DND-41 (cell line): Measurements from ENCODE around the gene TRNP1.

ENCODE experiments used
- ATAC-seq: fragments of 200-7000 bp; cut with Tn5 transposase; 3 replicates; pipeline ENCODE4 v1.9.1; 2021; ENCODE audit warnings: low read depth; ENCODE audit not compliant: insufficient read depth
- DNase-seq: peaks from one replicate; pipeline ENCODE4 v3.0.0-alpha.2; 2020
- H2AFZ ChIP-seq: 2 replicates; pipeline ENCODE4 v1.6.0; 2012; ENCODE audit warnings: low read depth, low read length
- H3K27ac ChIP-seq: 2 replicates; pipeline ENCODE4 v1.5.1; 2012; ENCODE audit warnings: low read length, inconsistent platforms
- H3K27me3 ChIP-seq: fragments of 200-600 bp; sonication (generic); 2 replicates; pipeline ENCODE4 v1.6.0; 2012; ENCODE audit warnings: low read length, mild to moderate bottlenecking, inconsistent platforms; ENCODE audit not compliant: insufficient read depth, poor library complexity
- H3K36me3 ChIP-seq: 2 replicates; pipeline ENCODE4 v1.5.1; 2012; ENCODE audit warnings: low read length, inconsistent platforms; ENCODE audit not compliant: insufficient read depth
- H3K4me1 ChIP-seq: 2 replicates; pipeline ENCODE4 v1.5.1; 2012; ENCODE audit warnings: mild to moderate bottlenecking, low read length; ENCODE audit not compliant: insufficient read depth
- H3K4me2 ChIP-seq: 2 replicates; pipeline ENCODE4 v1.6.0; 2012; ENCODE audit warnings: mild to moderate bottlenecking, moderate library complexity, low read length, inconsistent platforms; ENCODE audit not compliant: insufficient read depth
- H3K4me3 ChIP-seq, 2 experiments: fragments of 200-600 bp in 1 of 2; shearing (Covaris generic) in 1 of 2; 2 replicates each; pipeline ENCODE4 v1.5.1; 2012 to 2016; ENCODE audit warnings: inconsistent platforms in 2 of 2, low read length in 2 of 2, mild to moderate bottlenecking in 2 of 2, low read depth in 1 of 2, moderate library complexity in 1 of 2
- H3K79me2 ChIP-seq: 2 replicates; pipeline ENCODE4 v1.6.0; 2012; ENCODE audit warnings: low read length, inconsistent platforms; ENCODE audit not compliant: insufficient read depth
- H3K9ac ChIP-seq: 2 replicates; pipeline ENCODE4 v1.6.0; 2012; ENCODE audit warnings: low read depth, mild to moderate bottlenecking, inconsistent platforms, low read length, moderate library complexity
- H3K9me3 ChIP-seq: 2 replicates; pipeline ENCODE4 v1.5.1; 2012; ENCODE audit warnings: low read length, moderate library complexity, mild to moderate bottlenecking, inconsistent platforms; ENCODE audit not compliant: insufficient read depth, severe bottlenecking
- H4K20me1 ChIP-seq: 2 replicates; pipeline ENCODE4 v1.6.0; 2012; ENCODE audit warnings: low read length; ENCODE audit not compliant: insufficient read depth
- CTCF ChIP-seq: IDR thresholded peaks from 2 replicates; pipeline ENCODE4 v1.5.1; 2012; ENCODE audit warnings: borderline replicate concordance, low read length, moderate library complexity, mild to moderate bottlenecking; ENCODE audit not compliant: poor library complexity, severe bottlenecking; ENCODE audit errors: extremely low read depth
- EZH2 ChIP-seq: IDR thresholded peaks from 3 replicates; pipeline ENCODE4 v1.6.1; 2012; ENCODE audit warnings: borderline replicate concordance, low read depth, mild to moderate bottlenecking, moderate library complexity, low read length, inconsistent platforms; ENCODE audit not compliant: severe bottlenecking

Gene TRNP1

DNA sequence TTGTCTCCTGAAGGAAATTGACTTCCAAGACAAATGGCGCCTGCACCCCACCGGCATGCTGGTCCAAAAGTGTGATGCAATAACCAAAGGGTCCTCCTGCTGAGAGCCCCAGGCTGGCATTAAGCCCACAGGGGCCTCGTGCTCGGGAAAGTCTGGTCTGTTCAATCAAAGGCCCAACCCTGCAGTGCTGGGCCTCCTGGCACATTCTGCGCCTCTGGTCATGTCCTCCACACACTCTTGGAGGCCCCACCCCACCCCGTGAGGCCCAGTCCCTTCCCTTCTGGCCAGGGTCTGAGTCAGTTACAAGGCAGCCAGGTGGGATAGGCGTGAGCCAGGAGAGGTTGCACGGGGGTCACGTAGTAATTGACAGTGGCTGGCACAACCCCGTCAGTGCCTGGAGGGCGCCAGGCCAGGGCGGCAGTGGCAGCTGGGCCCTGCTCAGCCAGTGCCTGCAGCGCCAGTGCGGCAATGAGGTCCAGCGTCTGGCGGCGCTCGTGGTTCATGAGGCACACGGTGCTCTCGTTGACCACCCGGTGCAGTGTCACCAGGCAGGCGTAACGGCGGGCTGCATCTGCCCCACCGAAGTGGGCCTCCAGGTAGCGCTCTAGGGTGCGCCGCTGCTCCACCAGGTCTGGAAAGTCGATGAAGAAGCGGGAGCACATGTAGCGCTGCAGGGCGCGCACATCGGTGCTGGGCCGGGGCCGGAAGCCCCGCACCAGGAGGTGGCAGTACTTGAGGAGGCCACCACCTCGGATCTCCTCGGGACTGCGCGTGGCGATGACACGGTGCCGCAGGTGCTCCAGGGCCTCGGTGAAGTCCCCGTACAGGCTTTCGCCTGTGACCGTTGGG lies 12.4 kb downstream of the TRNP1 start:
- Histone ChIP-seq H2AFZ (no peak overlapping the region), H4K20me1 (no peaks in the 10 kb centered on the region; the same call in 1 of the 2 replicates), H3K9ac (no peak overlapping the region), H3K4me3 (no peak overlapping the region), H3K4me1 (no peaks in the 10 kb centered on the region), H3K36me3 (no peaks in the 10 kb centered on the region), H3K4me2 (no peak overlapping the region), H3K27me3 (peaks cover 3% of the 10 kb centered on the region), H3K79me2 (no peaks in the 10 kb centered on the region), H3K9me3 (no peaks in the 10 kb centered on the region), H3K27ac (no peak overlapping the region)
- ATAC-seq (no peak), DNase-seq (no peak)
- TF ChIP-seq EZH2 (no peak), CTCF (no peak)

DNA sequence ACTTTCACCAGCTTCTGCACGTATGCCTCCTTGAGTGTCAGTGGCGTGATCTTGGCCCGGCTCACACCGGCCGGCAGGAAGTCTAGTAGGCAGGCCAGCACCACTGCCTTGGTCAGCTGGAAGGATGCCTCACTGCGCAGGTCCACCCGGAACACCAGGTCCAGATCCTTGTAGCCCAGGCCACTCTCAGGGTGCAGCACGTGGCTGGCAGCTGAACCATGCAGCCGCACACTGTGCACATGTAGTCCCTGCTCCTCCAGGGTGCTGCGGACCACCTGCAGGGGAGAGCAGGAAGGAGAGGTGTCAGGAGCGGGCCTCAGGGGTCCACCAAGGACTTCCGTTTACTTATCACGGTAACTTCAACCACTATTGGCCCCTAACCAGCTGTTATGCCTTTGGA lies 13.2 kb downstream of the TRNP1 start:
- H3K4me3 ChIP-seq: no peak overlapping the region
- H3K4me2 ChIP-seq: no peak overlapping the region
- ATAC-seq (no peak), DNase-seq (no peak)
- H3K27ac ChIP-seq: no peak overlapping the region
- TF ChIP-seq CTCF: no peak
- no peak for TF ChIP-seq EZH2
- peaks cover 3% of the 10 kb centered on the region for H3K27me3 ChIP-seq
- H3K4me1 ChIP-seq: no peaks in the 10 kb centered on the region
- H3K9me3 ChIP-seq: no peaks in the 10 kb centered on the region
- no peaks in the 10 kb centered on the region for H3K79me2 ChIP-seq
- H2AFZ ChIP-seq: no peak overlapping the region
- H4K20me1 ChIP-seq: no peaks in the 10 kb centered on the region; the same call in 1 of the 2 replicates
- no peaks in the 10 kb centered on the region for H3K36me3 ChIP-seq
- H3K9ac ChIP-seq: no peak overlapping the region

DNA sequence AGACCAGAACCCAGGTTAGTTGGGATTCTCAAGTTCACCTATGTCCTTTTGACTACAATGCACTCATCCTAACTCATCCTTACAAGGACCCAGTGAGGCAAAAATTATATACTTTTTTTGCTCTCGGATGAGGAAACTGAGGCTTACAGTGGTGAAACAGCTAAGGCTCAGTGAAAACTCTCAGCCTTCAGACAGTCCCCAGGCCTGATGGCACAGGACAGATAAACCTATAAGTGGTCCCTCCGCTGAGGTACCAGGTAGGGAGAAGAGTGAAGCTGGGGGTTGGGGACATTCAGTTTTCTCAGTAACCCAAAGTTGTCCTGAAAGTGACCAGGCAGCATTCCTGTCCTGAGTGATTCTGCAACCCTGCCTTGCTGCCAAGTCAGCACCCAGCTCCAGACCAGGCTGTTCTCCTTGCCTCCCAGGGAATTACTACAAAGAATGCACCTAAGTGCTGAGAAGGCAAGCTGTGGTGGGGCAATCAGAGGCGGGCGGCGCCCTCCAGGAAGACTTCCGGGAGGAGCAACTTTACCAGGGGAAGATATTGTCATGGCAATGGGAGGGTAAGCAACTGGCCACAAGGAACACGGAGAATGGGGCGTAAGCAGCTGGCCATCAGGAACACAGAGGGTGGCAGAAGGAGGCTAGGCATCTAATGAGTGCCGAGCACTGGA lies 14.6 kb downstream of the TRNP1 start:
- no peaks in the 10 kb centered on the region for H3K9me3 ChIP-seq
- H2AFZ ChIP-seq: no peak overlapping the region; the same call in 1 of the 2 replicates
- no peak overlapping the region for H3K4me3 ChIP-seq
- DNase-seq: no peak
- H3K4me2 ChIP-seq: no peak overlapping the region
- H4K20me1 ChIP-seq: no peaks in the 10 kb centered on the region; the same call in 1 of the 2 replicates
- no peak for TF ChIP-seq CTCF
- no peak for TF ChIP-seq EZH2
- no peaks in the 10 kb centered on the region for H3K27me3 ChIP-seq
- no peaks in the 10 kb centered on the region for H3K79me2 ChIP-seq
- no peaks in the 10 kb centered on the region for H3K4me1 ChIP-seq
- no peaks in the 10 kb centered on the region for H3K36me3 ChIP-seq
- no peak for ATAC-seq
- no peak overlapping the region for H3K9ac ChIP-seq
- no peak overlapping the region for H3K27ac ChIP-seq
